H1 (cell line): ENCODE measurements around the gene TEX14. TPM values are rescaled to one million over a fixed set of nuclear protein-coding genes. Genes with fewer than 3 reads are reported as not detected.

Source experiments
- CTCF ChIA-PET: fragments of 300-600 bp; sonication (Branson Sonifier 250); formaldehyde crosslinking; loops from one replicate; lab custom pipeline; 2021; ENCODE audit not compliant: partially characterized antibody; lab: Charles Lee
- POLR2A ChIA-PET: fragments of 300-600 bp; sonication (Branson Sonifier 250); formaldehyde crosslinking; loops from one replicate; lab custom pipeline; 2021; ENCODE audit warnings: inconsistent platforms; ENCODE audit not compliant: partially characterized antibody; lab: Charles Lee
- DNase-seq, 2 experiments: peaks; one replicate each; pipeline versions ENCODE4 v3.0.0 to v3.0.0-alpha.2; 2010 to 2022; ENCODE audit warnings: low spot score in 2 of 2, low read depth in 1 of 2, mixed read lengths in 1 of 2
- FAIRE-seq: peaks from 2 replicates; lab custom pipeline; 2011; peaks lifted over from hg19 to GRCh38; lab: Jason Lieb, UNC
- H2AFZ ChIP-seq: 2 replicates; pipeline ENCODE4 v1.8.1; 2012; ENCODE audit warnings: low read length, inconsistent platforms
- H2AK5ac ChIP-seq: 2 replicates; pipeline ENCODE4 v1.6.1; 2013; ENCODE audit warnings: low read depth, low read length
- H2BK120ac ChIP-seq: replicated peaks from 2 replicates; pipeline ENCODE3; 2013; ENCODE audit warnings: low read depth, low read length, inconsistent platforms
- H2BK12ac ChIP-seq: 2 replicates; pipeline ENCODE4 v1.6.1; 2013; ENCODE audit warnings: low read depth, low read length
- H2BK15ac ChIP-seq: 2 replicates; pipeline ENCODE4 v1.6.1; 2013; ENCODE audit warnings: low read length
- H2BK20ac ChIP-seq: 2 replicates; pipeline ENCODE4 v1.6.1; 2013; ENCODE audit warnings: low read length
- H2BK5ac ChIP-seq: 2 replicates; pipeline ENCODE4 v1.6.1; 2013; ENCODE audit warnings: low read depth, low read length
- H3K14ac ChIP-seq: 2 replicates; pipeline ENCODE4 v1.6.1; 2013; ENCODE audit warnings: inconsistent platforms; ENCODE audit not compliant: insufficient read length
- H3K18ac ChIP-seq: 2 replicates; pipeline ENCODE4 v1.6.1; 2013; ENCODE audit warnings: low read length; ENCODE audit errors: extremely low read depth
- H3K23ac ChIP-seq: 2 replicates; pipeline ENCODE4 v1.6.1; 2013; ENCODE audit warnings: inconsistent platforms; ENCODE audit not compliant: insufficient read length
- H3K23me2 ChIP-seq: 2 replicates; pipeline ENCODE4 v1.6.1; 2013; ENCODE audit warnings: low read depth, low read length
- H3K27ac ChIP-seq: 2 replicates; pipeline ENCODE4 v1.6.1; 2011; ENCODE audit warnings: low read depth, low read length, inconsistent platforms
- H3K27me3 ChIP-seq, 4 experiments: replicated peaks in 1 of 4; 1 replicate in 1 of 4; 2 replicates in 3 of 4; pipeline versions ENCODE4 v1.6.1 to v1.8.1; 2011 to 2013; ENCODE audit warnings: low read length in 3 of 4, mild to moderate bottlenecking in 3 of 4, inconsistent platforms in 2 of 4, mixed read lengths in 2 of 4, moderate library complexity in 1 of 4; ENCODE audit not compliant: control insufficient read depth in 3 of 4, insufficient read depth in 3 of 4; ENCODE audit errors: extremely low read depth in 1 of 4
- H3K36me3 ChIP-seq, 4 experiments: 2 replicates each; pipeline versions ENCODE4 v1.6.1 to v1.8.1; 2011 to 2013; ENCODE audit warnings: mild to moderate bottlenecking in 4 of 4, low read length in 3 of 4, moderate library complexity in 2 of 4, control low read depth in 1 of 4, inconsistent platforms in 1 of 4; ENCODE audit not compliant: insufficient read depth in 4 of 4, control insufficient read depth in 2 of 4
- H3K4ac ChIP-seq: replicated peaks from 2 replicates; pipeline ENCODE3; 2013; ENCODE audit warnings: low read length, low read depth, mixed read lengths, inconsistent platforms; ENCODE audit not compliant: insufficient read length
- H3K4me1 ChIP-seq, 4 experiments: replicated peaks in 1 of 4; 1 replicate in 1 of 4; 2 replicates in 3 of 4; pipeline versions ENCODE4 v1.6.1 to v1.8.1; 2011 to 2013; ENCODE audit warnings: low read length in 3 of 4, inconsistent platforms in 2 of 4, mixed read lengths in 1 of 4; ENCODE audit not compliant: insufficient read depth in 4 of 4, control insufficient read depth in 3 of 4
- H3K4me2 ChIP-seq, 2 experiments: 2 replicates each; pipeline versions ENCODE4 v1.6.1 to v1.8.1; 2011 to 2013; ENCODE audit warnings: low read depth in 2 of 2, low read length in 2 of 2, control low read depth in 1 of 2, inconsistent platforms in 1 of 2, mild to moderate bottlenecking in 1 of 2; ENCODE audit not compliant: insufficient read depth in 1 of 2
- H3K4me3 ChIP-seq, 4 experiments: fragments of 200-600, 300-600 bp in 1 of 4; sonication (generic), shearing (Covaris generic), sonication (Bioruptor Twin) in 1 of 4; 2 replicates each; pipeline versions ENCODE4 v1.5.1 to v1.8.1; 2011 to 2016; ENCODE audit warnings: low read length in 4 of 4, low read depth in 3 of 4, control low read depth in 2 of 4, inconsistent platforms in 2 of 4, mild to moderate bottlenecking in 2 of 4, mixed read lengths in 1 of 4, moderate library complexity in 1 of 4; ENCODE audit not compliant: insufficient read depth in 2 of 4; ENCODE audit errors: extremely low read depth in 1 of 4
- H3K56ac ChIP-seq: replicated peaks from 2 replicates; pipeline ENCODE3; 2013; ENCODE audit warnings: low read depth, mild to moderate bottlenecking, mixed read lengths, low read length, inconsistent platforms; ENCODE audit not compliant: insufficient read length
- H3K79me1 ChIP-seq: 2 replicates; pipeline ENCODE4 v1.6.1; 2013; ENCODE audit warnings: low read depth, low read length, control low read depth
- H3K79me2 ChIP-seq, 2 experiments: 2 replicates each; pipeline versions ENCODE4 v1.6.1 to v1.8.1; 2012 to 2013; ENCODE audit warnings: low read length in 2 of 2, mild to moderate bottlenecking in 2 of 2, inconsistent platforms in 1 of 2; ENCODE audit not compliant: insufficient read depth in 2 of 2, control insufficient read depth in 1 of 2
- H3K9ac ChIP-seq, 4 experiments: replicated peaks in 1 of 4; 1 replicate in 1 of 4; 2 replicates in 3 of 4; pipeline versions ENCODE4 v1.6.1 to v1.8.1; 2011 to 2013; ENCODE audit warnings: low read depth in 3 of 4, low read length in 3 of 4, control low read depth in 2 of 4, mild to moderate bottlenecking in 2 of 4, moderate library complexity in 2 of 4, inconsistent platforms in 1 of 4; ENCODE audit errors: extremely low read depth in 1 of 4
- H3K9me3 ChIP-seq, 2 experiments: 2 replicates each; pipeline versions ENCODE4 v1.6.1 to v1.8.1; 2012 to 2013; ENCODE audit warnings: mild to moderate bottlenecking in 2 of 2, moderate library complexity in 2 of 2, control low read depth in 1 of 2, inconsistent platforms in 1 of 2, low read depth in 1 of 2, low read length in 1 of 2, mixed read lengths in 1 of 2; ENCODE audit not compliant: insufficient read depth in 2 of 2
- H4K20me1 ChIP-seq, 2 experiments: replicated peaks in 1 of 2; 2 replicates each; pipeline versions ENCODE3 to v1.8.1; 2011 to 2013; ENCODE audit warnings: inconsistent platforms in 2 of 2, low read length in 2 of 2, mild to moderate bottlenecking in 1 of 2; ENCODE audit not compliant: insufficient read depth in 2 of 2, control insufficient read depth in 1 of 2
- H4K5ac ChIP-seq: 2 replicates; pipeline ENCODE4 v1.6.1; 2013; ENCODE audit warnings: low read length, low read depth, mixed read lengths, inconsistent platforms; ENCODE audit not compliant: insufficient read length
- H4K8ac ChIP-seq: 2 replicates; pipeline ENCODE4 v1.8.0; 2013; ENCODE audit warnings: mild to moderate bottlenecking, moderate library complexity, low read length, inconsistent platforms; ENCODE audit not compliant: insufficient read depth; ENCODE audit errors: extremely low read depth
- H4K91ac ChIP-seq: replicated peaks from 2 replicates; pipeline ENCODE3; 2013; ENCODE audit warnings: low read length, mixed read lengths, inconsistent platforms; ENCODE audit not compliant: insufficient read length
- BCL11A ChIP-seq, 2 experiments: IDR thresholded peaks; one replicate each; pipeline ENCODE4 v1.6.1; 2011; ENCODE audit warnings: low read depth in 2 of 2, low read length in 2 of 2, mild to moderate bottlenecking in 2 of 2
- CBX8 ChIP-seq: fragments of 300-800, 300-1000 bp; sonication (generic); IDR thresholded peaks from 2 replicates; pipeline ENCODE4 v1.7.1; 2016; ENCODE audit warnings: low read depth, low read length, borderline replicate concordance
- CHD1 ChIP-seq: IDR thresholded peaks from 2 replicates; pipeline ENCODE4 v1.6.1; 2012; ENCODE audit warnings: low read depth, low read length, improper control_type of control experiment
- FOSL1 ChIP-seq: IDR thresholded peaks from 2 replicates; pipeline ENCODE4 v1.6.1; 2011; ENCODE audit warnings: mild to moderate bottlenecking, low read depth, low read length, moderate library complexity; ENCODE audit not compliant: insufficient read depth
- SIRT6 ChIP-seq: IDR thresholded peaks from one replicate; pipeline ENCODE4 v1.7.1; 2012; ENCODE audit warnings: low read length, inconsistent platforms
- TAF1 ChIP-seq: IDR thresholded peaks from 2 replicates; pipeline ENCODE4 v1.6.1; 2011; ENCODE audit warnings: mild to moderate bottlenecking, low read depth, low read length
- TEAD4 ChIP-seq: IDR thresholded peaks from 2 replicates; pipeline ENCODE4 v1.6.1; 2012; ENCODE audit warnings: low read depth, low read length, inconsistent platforms, mixed read lengths
- ZNF274 ChIP-seq: IDR thresholded peaks from 2 replicates; pipeline ENCODE4 v1.7.0; 2012; ENCODE audit warnings: low read length, borderline replicate concordance; ENCODE audit errors: extremely low read depth
- WGBS, 2 experiments: shearing (Covaris generic) in 1 of 2; methylation state at CpG; one replicate each; pipeline versions ENCODE4 v1.1.6 to v1.1.7; 2013 to 2015; ENCODE audit warnings: low lambda C conversion rate in 2 of 2, mixed read lengths in 2 of 2, inconsistent platforms in 1 of 2, low coverage in 1 of 2, missing lambda C conversion rate in 1 of 2; ENCODE audit not compliant: insufficient replicate concordance in 2 of 2, insufficient coverage in 1 of 2, insufficient read length in 1 of 2; ENCODE audit errors: extremely low coverage in 1 of 2, missing lambda C conversion rate in 1 of 2; 5-methylcytosine and 5-hydroxymethylcytosine counted together
- polyA plus RNA-seq, 7 experiments: library from polyadenylated mRNA; depleted of rRNA in 3 of 7; stranded (reverse) in 5 of 7; unstranded in 2 of 7; fragments of >200 nt in 5 of 7; fragments of 200-250 nt in 2 of 7; gene quantifications; 1 replicate in 5 of 7; 2 replicates in 1 of 7; 4 replicates in 1 of 7; pipeline versions ENCODE4 v1.2.1 to v1.2.3, GENCODE V29; 2011 to 2013; ENCODE audit warnings: missing spikeins in 2 of 7, mixed read lengths in 2 of 7
- total RNA-seq: library from RNA; stranded (reverse); fragmentation: NEBNext Ultra II Directional; extraction: Animal tissue kit (Norgen Biotek cat#: 25700); gene quantifications from 2 replicates; pipeline ENCODE4 v1.2.1, GENCODE V29; 2021

The TEX14 gene
- total and polyA plus RNA-seq, 2 of the 8 experiments (the other 6 are each of a cell fraction or from before 2014, with no cell fraction given), result 0.83 to 2.5 TPM

DNA sequence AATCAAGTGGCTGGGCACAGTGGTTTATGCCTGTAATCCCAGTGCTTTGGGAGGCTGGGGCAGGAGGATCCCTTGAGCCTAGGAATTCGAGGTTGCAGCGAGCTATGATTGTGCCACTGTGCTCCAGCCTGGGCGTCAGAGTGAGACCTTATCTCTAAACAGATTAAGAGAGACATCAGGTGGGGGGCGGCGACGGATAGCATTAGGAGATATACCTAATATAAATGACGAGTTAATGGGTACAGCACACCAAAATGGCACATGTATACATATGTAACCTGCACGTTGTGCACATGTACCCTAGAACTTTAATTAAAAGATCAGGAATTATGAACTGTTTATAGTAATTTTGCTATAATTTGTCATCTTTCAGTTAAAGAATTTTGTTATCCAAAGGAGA lies 10.9 kb upstream of the TEX14 start:
- H3K18ac ChIP-seq, result no peak overlapping the region
- no peaks in the 10 kb centered on the region for H3K79me2 ChIP-seq
- no peaks in the 10 kb centered on the region for H3K79me1 ChIP-seq
- H4K20me1 ChIP-seq, result peaks cover 0 to 3% of the 10 kb centered on the region in 2 experiments
- H3K27me3 ChIP-seq, result no peaks in the 10 kb centered on the region
- H3K4me3 ChIP-seq, result no peak overlapping the region
- H3K14ac ChIP-seq, result no peak overlapping the region
- CTCF ChIA-PET, result interaction anchor here (0.9 to 2.7 kb wide), 3 partner anchors 8 to 124 kb away, joined by 3 to 8 read pairs (median 7); no protein-coding TSS in a partner anchor
- H3K23ac ChIP-seq, result no peak overlapping the region
- H2BK12ac ChIP-seq, result no peak overlapping the region
- H2BK15ac ChIP-seq, result no peak overlapping the region
- H3K56ac ChIP-seq, result no peak overlapping the region
- H2AFZ ChIP-seq, result no peak overlapping the region
- no peak overlapping the region for H3K27ac ChIP-seq
- H4K5ac ChIP-seq, result no peak overlapping the region
- no peak overlapping the region for H2BK20ac ChIP-seq
- H2AK5ac ChIP-seq, result no peak overlapping the region
- H4K8ac ChIP-seq, result no peak overlapping the region
- H3K4me2 ChIP-seq, result no peak overlapping the region
- POLR2A ChIA-PET, result interaction anchor here (0.7 to 1.5 kb wide), 2 partner anchors 10 to 71 kb away, joined by 3 to 4 read pairs; partner anchors contain the start of gene RAD51C
- no peak for TF ChIP-seq CBX8
- TF ChIP-seq BCL11A (IDR thresholded peaks at IDR 0.05; ENCODE audit: low read depth in 2 of 2, low read length in 2 of 2), result no peak
- no peak for TF ChIP-seq CHD1
- TF ChIP-seq TEAD4, result no peak
- no peak for TF ChIP-seq SIRT6
- TF ChIP-seq ZNF274, result no peak
- no peak for TF ChIP-seq FOSL1
- TF ChIP-seq TAF1, result no peak
- TF ChIP-seq, all 59 proteins: peak for 0
- DNase-seq, result no peak
- Histone ChIP-seq H3K9me3 (no peaks in the 10 kb centered on the region), H3K4me1 (no peaks in the 10 kb centered on the region), H2BK120ac (no peak overlapping the region), H4K91ac (no peak overlapping the region), H3K36me3 (no peaks in the 10 kb centered on the region; a peak in 1 of 8 replicates), H3K9ac (no peak overlapping the region), H3K23me2 (no peaks in the 10 kb centered on the region), H2BK5ac (no peak overlapping the region), H3K4ac (no peak overlapping the region)
- FAIRE-seq, result no peak
- WGBS, 2 experiments, result 94% methylated on average over 8 of the region's 8 CpGs; no CpG with 5 or more reads in 1 of the 2 experiments
